ENCODE results near the gene DPM2.
A peak's percentile ranks its signal among the peaks of the same experiment; 100 is the strongest.

Gene DPM2, protein sequence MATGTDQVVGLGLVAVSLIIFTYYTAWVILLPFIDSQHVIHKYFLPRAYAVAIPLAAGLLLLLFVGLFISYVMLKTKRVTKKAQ

GRCh38 chr9:127937388-127938297 is at the start of gene DPM2:
TSS of gene DPM2 (minus strand) at chr9:127937854. CDS start at chr9:127937820, 34 bp downstream.
- H3K36me3 ChIP-seq (ENCODE audit: control insufficient read depth, insufficient read depth, low read length): peaks cover 5% of the 10 kb centered on the region

GRCh38 chr9:127987103-127987614 is 49.5 kb upstream of the DPM2 start:
- no peaks in the 10 kb centered on the region for H3K36me3 ChIP-seq (ENCODE audit: control insufficient read depth, insufficient read depth, low read length)
- H3K4me1 ChIP-seq (ENCODE audit: control insufficient read depth, insufficient read depth, low read length): no peaks in the 10 kb centered on the region
- H3K27me3 ChIP-seq (ENCODE audit: control insufficient read depth, insufficient read depth, low read length): no peaks in the 10 kb centered on the region
- no peak overlapping the region for H3K9ac ChIP-seq (ENCODE audit: low read length)
- no peak overlapping the region for H3K27ac ChIP-seq (ENCODE audit: low read depth, low read length)
- no peak overlapping the region for H3K4me3 ChIP-seq (ENCODE audit: low read length)

More at GRCh38 chr9:127937388-127938297, at the start of gene DPM2:
- Histone ChIP-seq H3K9ac (ENCODE audit: low read length) (peak within 1 kb of the TSS; percentile 33), H3K27me3 (ENCODE audit: control insufficient read depth, insufficient read depth, low read length) (no peaks in the 10 kb centered on the region), H3K4me3 (ENCODE audit: low read length) (peak within 1 kb of the TSS; percentile 69), H3K4me1 (ENCODE audit: control insufficient read depth, insufficient read depth, low read length) (peaks cover 12% of the 10 kb centered on the region), H3K27ac (ENCODE audit: low read depth, low read length) (peak within 1 kb of the TSS; percentile 50)

DNA sequence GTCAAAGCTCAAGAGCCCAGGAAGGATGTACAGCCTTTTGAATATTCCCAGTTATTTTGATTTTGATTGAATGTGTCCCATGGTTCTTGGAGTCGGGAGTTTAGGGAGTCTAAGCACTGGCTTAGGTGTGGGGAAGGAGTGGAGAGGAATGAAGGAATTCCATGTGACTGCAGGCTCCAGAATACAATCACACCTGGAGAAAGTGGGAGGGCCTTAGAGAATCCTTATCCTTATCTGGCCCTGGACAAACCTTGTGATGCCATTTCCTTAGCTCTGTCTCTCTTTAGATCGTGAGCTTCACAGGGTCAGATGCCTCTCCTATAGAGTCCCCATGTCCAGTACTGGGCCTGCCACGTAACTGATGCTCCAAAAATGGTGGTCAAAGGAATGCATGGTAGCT is 47.4 kb upstream of the DPM2 start:
- H3K27ac ChIP-seq (ENCODE audit: low read depth, low read length): no peak overlapping the region

GRCh38 chr9:127983847-127984289 is 46.2 kb upstream of the DPM2 start:
- Histone ChIP-seq H3K27me3 (ENCODE audit: control insufficient read depth, insufficient read depth, low read length) (no peaks in the 10 kb centered on the region), H3K4me1 (ENCODE audit: control insufficient read depth, insufficient read depth, low read length) (peaks cover 9% of the 10 kb centered on the region), H3K4me3 (ENCODE audit: low read length) (no peak overlapping the region), H3K9ac (ENCODE audit: low read length) (no peak overlapping the region), H3K27ac (ENCODE audit: low read depth, low read length) (no peak overlapping the region), H3K36me3 (ENCODE audit: control insufficient read depth, insufficient read depth, low read length) (no peaks in the 10 kb centered on the region)

More for the DNA sequence above, 47.4 kb upstream of the DPM2 start:
- Histone ChIP-seq H3K4me3 (ENCODE audit: low read length) (no peak overlapping the region), H3K9ac (ENCODE audit: low read length) (no peak overlapping the region), H3K36me3 (ENCODE audit: control insufficient read depth, insufficient read depth, low read length) (no peaks in the 10 kb centered on the region), H3K27me3 (ENCODE audit: control insufficient read depth, insufficient read depth, low read length) (no peaks in the 10 kb centered on the region), H3K4me1 (ENCODE audit: control insufficient read depth, insufficient read depth, low read length) (peaks cover 7% of the 10 kb centered on the region)

- Histone ChIP-seq H3K36me3 (ENCODE audit: control insufficient read depth, insufficient read depth, low read length) (no peaks in the 10 kb centered on the region), H3K27me3 (ENCODE audit: control insufficient read depth, insufficient read depth, low read length) (no peaks in the 10 kb centered on the region), H3K4me1 (ENCODE audit: control insufficient read depth, insufficient read depth, low read length) (peaks cover 10% of the 10 kb centered on the region), H3K4me3 (ENCODE audit: low read length) (no peak overlapping the region), H3K9ac (ENCODE audit: low read length) (no peak overlapping the region), H3K27ac (ENCODE audit: low read depth, low read length) (no peak overlapping the region)
Observed at GRCh38 chr9:127982912-127983311, 45.3 kb upstream of the DPM2 start.

DNA sequence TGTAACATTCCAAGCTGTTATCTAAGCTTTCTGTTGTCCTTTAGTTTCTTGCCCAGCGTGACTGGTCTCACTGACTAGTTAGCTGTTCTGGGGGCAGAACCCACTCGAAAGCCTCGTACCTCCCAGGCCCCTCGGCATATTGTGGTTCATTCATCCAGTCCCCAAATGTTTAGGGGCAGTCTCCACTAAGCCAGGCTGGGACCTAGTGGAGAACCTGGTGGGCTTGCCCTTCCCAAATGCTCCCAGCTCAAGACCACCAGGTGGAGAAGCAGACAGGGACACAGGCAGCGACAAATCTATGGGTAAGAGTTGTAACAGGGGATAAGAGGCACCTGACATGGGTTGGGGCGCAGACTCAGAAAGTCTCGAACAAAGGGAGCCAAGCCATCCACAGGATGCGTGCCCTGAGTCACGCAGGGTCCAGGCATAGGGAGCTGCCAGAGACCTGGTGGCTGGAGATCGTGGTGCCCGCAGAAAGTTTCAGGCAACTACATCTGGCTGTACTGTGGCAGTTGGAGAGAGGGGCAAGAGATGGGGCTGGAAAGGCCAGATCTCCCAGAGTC is 44.0 kb upstream of the DPM2 start:
- Histone ChIP-seq H3K36me3 (ENCODE audit: control insufficient read depth, insufficient read depth, low read length) (no peaks in the 10 kb centered on the region), H3K4me1 (ENCODE audit: control insufficient read depth, insufficient read depth, low read length) (peaks cover 21% of the 10 kb centered on the region), H3K9ac (ENCODE audit: low read length) (peak overlapping the region; percentile 93), H3K4me3 (ENCODE audit: low read length) (peak overlapping the region; percentile 71), H3K27me3 (ENCODE audit: control insufficient read depth, insufficient read depth, low read length) (no peaks in the 10 kb centered on the region), H3K27ac (ENCODE audit: low read depth, low read length) (peak overlapping the region; percentile 88)

GRCh38 chr9:127980706-127981558 is 43.3 kb upstream of the DPM2 start, which contains the start of gene EEIG1:
TSS of gene EEIG1 (minus strand) at chr9:127980989. CDS start at chr9:127980137, 852 bp downstream.
- Histone ChIP-seq H3K36me3 (ENCODE audit: control insufficient read depth, insufficient read depth, low read length) (no peaks in the 10 kb centered on the region), H3K4me3 (ENCODE audit: low read length) (peak within 1 kb of the TSS; percentile 84), H3K27ac (ENCODE audit: low read depth, low read length) (peak within 1 kb of the TSS; percentile 98), H3K4me1 (ENCODE audit: control insufficient read depth, insufficient read depth, low read length) (peaks cover 28% of the 10 kb centered on the region), H3K9ac (ENCODE audit: low read length) (peak within 1 kb of the TSS; percentile 93), H3K27me3 (ENCODE audit: control insufficient read depth, insufficient read depth, low read length) (no peaks in the 10 kb centered on the region)

GRCh38 chr9:127980060-127980705 is 42.5 kb upstream of the DPM2 start:
- peak overlapping the region; percentile 84 for H3K4me3 ChIP-seq (ENCODE audit: low read length)
- H3K27me3 ChIP-seq (ENCODE audit: control insufficient read depth, insufficient read depth, low read length): no peaks in the 10 kb centered on the region
- H3K27ac ChIP-seq (ENCODE audit: low read depth, low read length): peak overlapping the region; percentile 98
- no peaks in the 10 kb centered on the region for H3K36me3 ChIP-seq (ENCODE audit: control insufficient read depth, insufficient read depth, low read length)
- peak overlapping the region; percentile 89 for H3K9ac ChIP-seq (ENCODE audit: low read length)
- H3K4me1 ChIP-seq (ENCODE audit: control insufficient read depth, insufficient read depth, low read length): peaks cover 35% of the 10 kb centered on the region

DNA sequence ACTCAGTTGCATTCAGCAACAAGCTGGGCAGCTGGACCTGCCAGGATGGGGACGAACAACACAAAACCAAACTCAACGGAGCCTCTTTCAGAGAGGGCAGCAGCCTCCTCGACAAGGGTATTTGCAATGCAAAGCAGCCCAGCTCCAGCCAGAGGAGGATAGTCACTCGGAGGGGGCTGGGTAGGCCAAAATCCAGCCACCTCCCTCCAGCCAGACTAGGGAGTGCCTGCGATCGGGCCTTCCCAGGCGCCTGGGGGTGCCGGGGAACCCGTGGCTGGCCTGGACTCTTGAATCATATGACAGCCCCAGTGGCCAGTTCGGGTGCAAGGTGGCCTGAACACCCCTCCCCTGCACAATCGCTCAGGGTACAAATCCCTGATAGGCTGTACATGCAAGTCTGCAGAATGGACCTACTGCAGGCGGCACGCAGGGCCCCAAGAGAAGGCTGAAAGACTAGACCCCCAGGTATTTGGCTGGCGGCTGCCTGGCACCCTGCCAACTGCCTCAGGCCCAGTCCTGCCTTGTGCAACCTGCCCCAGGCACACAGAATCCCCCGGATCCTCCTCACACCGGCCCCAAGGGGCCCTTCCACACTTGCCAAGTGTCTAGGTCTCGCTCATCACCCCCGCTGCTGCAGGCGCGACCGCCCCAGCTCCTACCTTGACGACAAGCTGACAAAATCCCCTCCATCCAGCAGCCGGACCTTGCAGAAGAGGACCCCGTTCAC is 41.8 kb upstream of the DPM2 start:
- H3K4me1 ChIP-seq (ENCODE audit: control insufficient read depth, insufficient read depth, low read length): peaks cover 42% of the 10 kb centered on the region
- no peaks in the 10 kb centered on the region for H3K36me3 ChIP-seq (ENCODE audit: control insufficient read depth, insufficient read depth, low read length)
- H3K27ac ChIP-seq (ENCODE audit: low read depth, low read length): peak overlapping the region; percentile 98
- H3K9ac ChIP-seq (ENCODE audit: low read length): peak overlapping the region; percentile 89
- peak overlapping the region; percentile 84 for H3K4me3 ChIP-seq (ENCODE audit: low read length)
- H3K27me3 ChIP-seq (ENCODE audit: control insufficient read depth, insufficient read depth, low read length): no peaks in the 10 kb centered on the region

- H3K4me1 ChIP-seq (ENCODE audit: control insufficient read depth, insufficient read depth, low read length): peaks cover 47% of the 10 kb centered on the region
- no peaks in the 10 kb centered on the region for H3K27me3 ChIP-seq (ENCODE audit: control insufficient read depth, insufficient read depth, low read length)
- peak overlapping the region; percentile 89 for H3K9ac ChIP-seq (ENCODE audit: low read length)
- no peaks in the 10 kb centered on the region for H3K36me3 ChIP-seq (ENCODE audit: control insufficient read depth, insufficient read depth, low read length)
- peak overlapping the region; percentile 98 for H3K27ac ChIP-seq (ENCODE audit: low read depth, low read length)
- peak overlapping the region; percentile 84 for H3K4me3 ChIP-seq (ENCODE audit: low read length)
Observed at GRCh38 chr9:127979015-127979332, 41.3 kb upstream of the DPM2 start.
